Measurements from ENCODE around the gene NCOA4.

DNA sequence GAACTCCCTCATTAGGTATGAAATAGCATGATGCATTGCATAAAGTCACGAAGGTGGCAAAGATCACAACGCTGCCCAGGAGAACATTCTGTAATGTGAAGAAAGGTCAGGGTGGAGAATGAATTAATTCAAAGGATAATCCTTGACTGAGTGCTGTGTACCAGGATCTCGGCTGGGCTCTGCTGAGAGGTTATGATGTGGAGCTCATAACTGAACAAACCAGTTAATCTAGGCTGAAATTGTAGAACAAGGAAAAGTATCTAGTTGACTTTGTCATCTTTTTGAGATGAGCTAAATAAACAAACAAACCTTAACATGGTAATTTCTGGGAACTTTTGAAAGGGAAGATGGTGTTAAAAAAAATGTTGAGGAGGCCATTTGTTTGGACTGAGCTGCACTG is 9.6 kb upstream of the NCOA4 start:
- TF ChIP-seq, protein P1, sequence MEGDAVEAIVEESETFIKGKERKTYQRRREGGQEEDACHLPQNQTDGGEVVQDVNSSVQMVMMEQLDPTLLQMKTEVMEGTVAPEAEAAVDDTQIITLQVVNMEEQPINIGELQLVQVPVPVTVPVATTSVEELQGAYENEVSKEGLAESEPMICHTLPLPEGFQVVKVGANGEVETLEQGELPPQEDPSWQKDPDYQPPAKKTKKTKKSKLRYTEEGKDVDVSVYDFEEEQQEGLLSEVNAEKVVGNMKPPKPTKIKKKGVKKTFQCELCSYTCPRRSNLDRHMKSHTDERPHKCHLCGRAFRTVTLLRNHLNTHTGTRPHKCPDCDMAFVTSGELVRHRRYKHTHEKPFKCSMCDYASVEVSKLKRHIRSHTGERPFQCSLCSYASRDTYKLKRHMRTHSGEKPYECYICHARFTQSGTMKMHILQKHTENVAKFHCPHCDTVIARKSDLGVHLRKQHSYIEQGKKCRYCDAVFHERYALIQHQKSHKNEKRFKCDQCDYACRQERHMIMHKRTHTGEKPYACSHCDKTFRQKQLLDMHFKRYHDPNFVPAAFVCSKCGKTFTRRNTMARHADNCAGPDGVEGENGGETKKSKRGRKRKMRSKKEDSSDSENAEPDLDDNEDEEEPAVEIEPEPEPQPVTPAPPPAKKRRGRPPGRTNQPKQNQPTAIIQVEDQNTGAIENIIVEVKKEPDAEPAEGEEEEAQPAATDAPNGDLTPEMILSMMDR (IDR thresholded peaks at IDR 0.05; ENCODE audit: control extremely low read depth in 1 of 3, insufficient read depth in 1 of 3, low read depth in 1 of 3, low read length in 3 of 3) = no peak
- TF ChIP-seq ZNF274 (IDR thresholded peaks at IDR 0.05; ENCODE audit: borderline replicate concordance, extremely low read depth, low read length) = no peak
- no peak for TF ChIP-seq SP4 (IDR thresholded peaks at IDR 0.05; ENCODE audit: low read length)
- no peak for TF ChIP-seq KDM5A (IDR thresholded peaks at IDR 0.05; ENCODE audit: low read length)
- TF ChIP-seq POLR2A (IDR thresholded peaks at IDR 0.05; ENCODE audit: control extremely low read depth in 1 of 2, low read depth in 2 of 2, low read length in 2 of 2) = no peak
- TF ChIP-seq, protein P2, sequence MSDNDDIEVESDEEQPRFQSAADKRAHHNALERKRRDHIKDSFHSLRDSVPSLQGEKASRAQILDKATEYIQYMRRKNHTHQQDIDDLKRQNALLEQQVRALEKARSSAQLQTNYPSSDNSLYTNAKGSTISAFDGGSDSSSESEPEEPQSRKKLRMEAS (IDR thresholded peaks at IDR 0.05) = no peak
- no peak for TF ChIP-seq EP300 (IDR thresholded peaks at IDR 0.05; ENCODE audit: borderline replicate concordance in 1 of 2, low read depth in 2 of 2, low read length in 2 of 2)
- TF ChIP-seq GABPA (IDR thresholded peaks at IDR 0.05; ENCODE audit: borderline replicate concordance, insufficient read depth, low read length) = no peak
